Stimulated activated naive CD8-positive, alpha-beta T cell treated with anti-CD3 and anti-CD28 coated beads, Interleukin-15, Interleukin-2, amounts not matched to agents 100 U/mL and 50 U/mL, for 24 hours (primary cell): Measurements from ENCODE around the gene ZBTB38.
A peak's percentile ranks its signal among the peaks of the same experiment; 100 is the strongest.

Source experiments
- ATAC-seq: fragments of 150-1000 bp; cut with Tn5 transposase; one replicate; pipeline ENCODE4 v1.10.0; 2021
- DNase-seq: peaks from one replicate; pipeline ENCODE4 v3.0.0; 2021

ZBTB38 gene

GRCh38 chr3:141337523-141337854, 30.8 kb upstream of the ZBTB38 start:
- no peak for DNase-seq
- no peak for ATAC-seq

DNA sequence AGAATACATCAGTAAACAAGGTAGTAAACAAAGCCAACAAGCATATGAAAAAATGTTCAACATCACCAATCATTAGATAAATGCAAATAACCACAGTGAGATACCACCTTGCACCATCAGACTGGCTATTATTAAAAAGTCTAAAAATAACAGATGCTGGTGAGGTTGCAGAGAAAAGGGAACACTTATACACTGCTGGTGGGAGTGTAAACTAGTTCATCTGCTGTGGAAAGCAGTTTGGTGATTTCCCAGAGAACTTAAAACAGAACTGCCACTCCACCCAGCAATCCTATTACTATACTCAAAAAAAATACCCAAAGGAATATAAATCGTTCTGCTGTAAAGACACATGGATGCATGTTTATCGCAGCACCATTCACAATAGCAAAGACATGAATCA, 30.3 kb upstream of the ZBTB38 start:
- ATAC-seq (no peak), DNase-seq (no peak)

DNA sequence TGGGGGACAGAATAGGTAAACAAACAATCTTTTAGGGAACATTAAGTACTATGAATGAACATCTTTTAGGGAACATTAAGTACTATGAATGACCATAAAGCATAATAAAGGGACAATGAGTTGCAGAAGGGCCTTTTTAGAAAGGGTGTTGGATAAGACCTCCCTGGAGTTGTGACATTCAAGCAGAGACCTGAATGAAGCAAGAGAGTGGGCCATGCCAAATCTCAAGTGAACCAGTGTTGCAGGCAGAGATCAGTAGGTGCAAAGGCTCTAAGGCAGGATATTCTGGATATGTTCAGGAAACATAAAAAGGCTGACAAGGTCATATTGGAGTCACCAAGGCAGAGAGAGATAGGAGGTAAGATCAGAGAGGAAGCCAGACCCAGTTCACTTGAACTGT, 29.4 kb upstream of the ZBTB38 start:
- ATAC-seq: no peak
- no peak for DNase-seq

DNA sequence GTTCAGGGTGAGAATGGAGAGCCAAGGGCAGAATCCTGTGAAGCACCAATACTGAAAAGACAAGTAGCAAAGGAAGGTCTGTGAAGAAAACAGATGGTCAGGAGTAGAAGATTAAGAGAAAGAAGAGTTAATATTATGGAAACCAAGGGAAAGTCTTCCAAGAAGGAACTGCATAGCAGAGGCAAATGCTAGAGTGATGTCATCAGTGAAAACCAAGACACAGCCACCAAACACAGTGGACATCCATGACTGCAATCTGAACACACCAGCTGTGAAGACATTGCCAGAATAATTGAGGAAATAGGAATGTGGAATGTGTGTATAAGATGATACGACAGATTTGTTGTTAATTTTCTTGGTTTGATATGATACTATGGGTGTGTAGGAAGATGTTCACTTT, 26.8 kb upstream of the ZBTB38 start:
- DNase-seq: no peak

DNA sequence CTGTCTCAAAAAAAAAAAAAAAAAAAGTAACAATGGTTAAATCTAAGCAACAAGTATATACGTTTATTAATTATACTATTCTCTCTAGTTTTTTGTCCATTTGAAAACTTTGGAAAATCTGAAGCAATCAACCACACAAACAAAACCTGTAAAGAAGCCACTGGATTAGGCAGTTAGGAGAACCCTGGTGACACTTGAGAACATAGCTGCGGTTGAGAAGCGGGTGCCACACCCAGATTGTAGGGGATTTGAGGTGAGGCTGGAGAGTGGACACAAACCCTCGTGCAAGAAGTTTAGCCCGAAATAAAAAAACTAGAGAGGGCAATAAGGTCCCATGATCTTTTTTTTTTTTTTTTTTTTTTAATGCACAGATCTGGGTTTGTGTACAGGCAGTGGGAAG, 25.9 kb upstream of the ZBTB38 start:
- DNase-seq: no peak
- ATAC-seq: no peak

More for the DNA sequence above, 26.8 kb upstream of the ZBTB38 start:
- ATAC-seq: no peak

GRCh38 chr3:141343077-141343476, 25.2 kb upstream of the ZBTB38 start:
- ATAC-seq: no peak
- DNase-seq: no peak

DNA sequence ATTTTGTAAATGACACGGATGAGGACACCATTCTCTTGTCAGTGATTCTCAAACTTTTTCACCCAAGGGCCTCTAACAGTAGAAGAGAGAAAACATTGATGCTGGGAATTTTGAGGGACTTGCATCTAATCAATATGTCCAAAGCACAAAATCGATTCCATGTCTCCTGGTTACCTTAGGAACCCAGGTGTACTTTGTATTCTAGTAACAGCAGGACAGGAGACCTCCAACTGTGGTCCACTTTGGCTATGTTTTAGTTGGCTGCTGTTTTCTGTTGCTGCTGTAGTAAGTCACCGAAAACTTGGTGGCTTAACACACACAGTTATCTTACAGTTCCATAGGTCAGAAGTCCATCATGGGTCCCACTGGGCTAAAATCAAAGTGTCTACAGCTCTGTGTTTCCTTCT, 24.4 kb upstream of the ZBTB38 start:
- no peak for ATAC-seq
- DNase-seq: no peak

DNA sequence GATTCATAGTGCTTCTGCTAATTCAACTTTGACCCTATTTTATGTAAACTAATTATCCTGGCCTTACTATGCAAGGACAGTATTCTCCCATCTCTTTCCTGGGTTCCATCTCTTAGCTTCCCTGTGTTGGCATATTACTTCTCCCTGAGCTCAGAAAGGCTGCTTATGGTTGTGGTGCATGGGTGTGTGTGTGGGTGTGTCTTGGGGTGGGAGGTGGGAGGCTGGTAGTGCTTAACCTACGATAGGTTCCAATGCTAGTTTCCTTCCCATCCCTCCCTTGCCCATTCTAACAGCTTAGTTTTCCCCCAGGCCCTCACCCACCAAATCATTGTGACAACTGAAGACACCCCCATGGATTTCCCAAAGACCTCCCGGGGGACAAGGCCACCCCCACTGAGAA, 22.8 kb upstream of the ZBTB38 start:
- no peak for ATAC-seq
- DNase-seq: no peak

GRCh38 chr3:141346007-141346406, 22.3 kb upstream of the ZBTB38 start:
- no peak for DNase-seq
- no peak for ATAC-seq

DNA sequence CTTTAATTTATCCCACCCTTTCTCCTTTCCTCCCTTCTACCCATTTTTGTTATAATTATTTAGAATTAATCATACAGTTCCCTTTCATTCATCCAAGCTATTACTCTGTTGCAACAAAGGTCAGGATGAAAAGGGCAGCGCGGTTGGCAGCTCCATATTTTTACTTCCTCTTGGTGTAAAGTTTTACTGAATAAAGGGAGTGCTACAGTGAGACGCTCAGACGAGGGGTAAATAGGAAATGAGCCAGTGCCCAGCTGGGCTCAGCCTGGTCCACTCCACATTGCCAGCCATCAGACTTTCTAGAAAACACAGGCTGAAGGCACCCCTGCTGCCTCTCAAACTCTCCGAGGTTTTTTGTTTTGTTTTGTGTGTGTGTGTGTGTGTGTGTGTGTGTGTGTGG, 21.9 kb upstream of the ZBTB38 start:
- DNase-seq (no peak), ATAC-seq (no peak)

GRCh38 chr3:141346839-141347238, 21.5 kb upstream of the ZBTB38 start:
- DNase-seq (no peak), ATAC-seq (no peak)

DNA sequence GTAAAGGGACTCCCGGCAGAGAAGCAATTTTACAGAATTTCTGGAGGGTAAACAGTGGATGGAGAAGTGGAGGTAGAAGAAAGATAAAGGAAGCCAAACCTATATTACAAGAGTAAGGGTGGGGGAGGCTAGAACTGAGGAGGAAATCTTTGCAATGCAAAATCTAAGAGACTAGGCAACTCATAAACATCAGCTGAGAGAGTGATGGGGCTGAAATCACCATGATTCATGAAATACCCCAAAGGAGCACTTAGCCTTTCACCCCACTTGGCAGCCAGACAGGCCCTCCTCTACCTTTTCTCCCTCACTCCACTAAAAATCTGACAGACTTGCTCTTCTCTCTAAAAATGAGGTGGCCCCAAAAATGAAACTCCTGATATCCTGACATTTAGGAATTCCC, 19.5 kb upstream of the ZBTB38 start:
- DNase-seq (no peak), ATAC-seq (no peak)

- no peak for DNase-seq
- ATAC-seq: no peak
Measured at GRCh38 chr3:141349711-141350110, 18.6 kb upstream of the ZBTB38 start.

DNA sequence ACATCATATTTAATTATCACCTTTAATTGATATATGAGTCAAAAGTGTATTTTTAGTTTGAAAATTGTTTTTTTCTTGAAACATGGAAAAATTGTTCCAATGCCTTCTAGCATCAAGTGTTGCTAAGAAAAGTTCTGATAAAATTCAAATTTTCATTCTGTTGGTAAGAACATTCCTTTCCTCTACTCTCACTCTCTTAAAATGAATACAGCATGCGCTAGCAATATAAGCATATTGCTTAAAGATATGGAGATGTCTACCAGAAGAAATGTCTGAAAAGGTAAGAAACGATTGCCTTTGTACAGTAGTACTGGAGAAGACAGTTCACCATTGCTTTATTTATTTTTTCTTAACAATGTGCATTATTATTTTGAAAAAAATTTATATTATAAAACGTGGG, 17.6 kb upstream of the ZBTB38 start:
- ATAC-seq (no peak), DNase-seq (no peak)

DNA sequence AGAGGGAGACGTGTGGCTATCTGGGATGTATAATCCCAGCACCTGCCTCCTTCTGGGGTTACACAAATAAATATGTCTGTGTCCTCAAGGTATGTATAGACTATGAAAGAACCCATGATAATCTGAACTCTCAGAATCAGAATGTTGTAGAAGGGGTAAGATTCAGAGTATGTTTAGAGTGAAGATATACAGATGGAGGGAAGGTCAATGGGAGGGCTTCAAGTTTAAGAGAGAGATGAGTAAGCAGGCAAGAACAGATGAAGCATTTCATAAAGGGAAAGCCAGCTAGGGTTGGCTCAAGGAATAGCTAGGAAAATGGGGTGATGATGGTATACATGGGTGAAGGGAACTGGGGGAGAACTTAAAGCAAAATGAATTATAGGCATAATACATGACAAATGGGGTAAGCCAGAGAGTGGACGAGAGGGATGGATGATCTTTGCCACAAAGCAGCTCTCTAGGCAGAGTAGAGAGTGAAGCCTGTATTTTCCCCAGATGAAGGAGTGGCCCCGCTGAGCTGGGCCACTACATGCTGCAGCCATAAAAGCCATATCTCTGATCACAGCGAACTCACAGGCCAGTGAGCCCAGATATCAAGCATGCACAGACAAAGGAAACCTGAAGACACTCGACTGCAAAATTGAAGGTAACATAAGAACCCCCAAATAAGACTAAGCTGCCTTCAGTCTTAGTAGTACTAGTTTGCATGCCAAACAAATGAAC, 15.9 kb upstream of the ZBTB38 start:
- ATAC-seq (no peak), DNase-seq (no peak)

- DNase-seq (no peak), ATAC-seq (no peak)
Measured at GRCh38 chr3:141353652-141354495, 14.4 kb upstream of the ZBTB38 start.

DNA sequence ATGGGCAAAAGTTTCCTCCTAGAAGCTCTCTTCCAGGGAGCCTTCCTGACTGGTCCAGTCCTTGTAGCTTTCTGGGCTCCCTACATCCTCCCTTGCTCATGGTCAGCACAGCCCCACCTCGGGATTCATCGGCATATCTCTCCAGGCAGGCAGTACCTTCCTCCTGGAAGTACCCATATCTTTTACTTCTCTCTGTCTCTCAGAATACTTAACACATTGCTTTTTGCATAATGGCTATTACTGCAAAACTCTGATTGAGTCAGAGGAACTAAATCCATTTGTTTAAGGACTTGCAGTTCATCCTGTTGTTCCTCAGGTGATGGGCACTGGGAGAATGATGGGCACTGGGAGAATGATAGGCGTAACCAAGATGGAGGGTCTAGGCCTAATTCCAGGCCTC, 13.8 kb upstream of the ZBTB38 start:
- DNase-seq (no peak), ATAC-seq (no peak)

DNA sequence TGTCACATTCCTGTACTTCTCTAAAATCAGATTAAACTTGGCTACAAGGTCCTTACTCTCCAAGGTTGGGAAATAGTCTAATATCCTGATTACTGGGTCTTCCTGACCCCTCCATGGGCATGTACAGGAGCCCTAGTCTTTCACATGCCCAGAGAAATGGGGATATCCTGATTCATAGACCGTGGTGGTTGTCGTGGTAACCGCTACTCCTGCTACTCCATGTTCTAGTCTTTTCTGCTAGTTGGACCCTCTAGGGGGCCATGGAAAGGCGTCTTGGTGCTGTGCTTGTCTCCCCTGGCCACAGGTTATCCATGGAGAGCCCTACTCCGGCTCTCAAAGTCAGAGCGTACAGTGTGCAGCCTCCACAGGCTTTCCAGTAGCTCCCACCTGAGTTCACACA, 13.1 kb upstream of the ZBTB38 start:
- no peak for DNase-seq
- no peak for ATAC-seq

GRCh38 chr3:141356046-141356445, 12.3 kb upstream of the ZBTB38 start:
- no peak for DNase-seq
- ATAC-seq: no peak

- DNase-seq: no peak
Measured at GRCh38 chr3:141360888-141361598, 7.3 kb upstream of the ZBTB38 start.

DNA sequence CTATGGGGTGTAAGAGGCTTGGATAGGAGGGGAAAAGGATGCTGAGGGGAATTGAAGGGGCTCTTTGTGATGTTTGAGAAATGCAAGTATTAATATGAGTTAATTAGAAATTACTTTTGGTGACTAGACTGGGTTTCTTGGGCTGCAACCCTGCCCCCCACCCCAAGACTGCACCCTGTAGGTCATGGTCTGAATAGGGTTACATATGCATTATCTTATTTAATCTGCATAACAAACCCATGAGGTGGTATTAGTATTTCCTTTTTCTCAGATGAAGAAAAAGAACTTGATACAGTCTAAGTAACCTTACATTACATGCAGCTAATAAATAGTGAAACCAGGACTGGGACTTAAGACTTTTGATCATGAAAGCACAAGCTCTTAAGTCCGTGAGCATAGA, 5.6 kb upstream of the ZBTB38 start:
- ATAC-seq: no peak
- DNase-seq: no peak

More at GRCh38 chr3:141360888-141361598, 7.3 kb upstream of the ZBTB38 start:
- ATAC-seq: peak; percentile 36

DNA sequence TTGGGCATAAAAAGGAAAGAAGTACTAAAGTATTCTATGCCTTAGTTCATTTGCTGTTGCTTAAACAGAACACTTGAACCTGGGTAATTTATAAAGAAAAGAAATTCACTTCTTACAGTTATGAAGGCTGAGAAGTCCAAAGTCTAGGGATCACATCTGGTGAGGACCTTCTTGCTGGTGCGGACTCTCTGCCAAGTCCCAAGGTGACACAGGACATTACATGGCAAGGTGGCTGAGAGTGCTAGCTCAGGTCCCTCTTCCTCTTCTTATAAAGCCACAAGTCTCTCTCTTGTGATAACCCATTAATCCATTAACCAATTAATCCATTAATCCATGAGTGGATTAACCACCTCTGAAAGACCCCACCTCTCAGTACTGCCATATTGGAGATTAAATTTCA, 3.1 kb upstream of the ZBTB38 start:
- DNase-seq: no peak
- no peak for ATAC-seq
